HL-60 (cell line): ENCODE results near the gene MAPKAPK5.
"Not testable (repeated sequence)": the region's sequence is repeated elsewhere in the genome, so short reads cannot be mapped to it uniquely, and the experiment has no call there.

ENCODE experiments used
- DNase-seq, 2 experiments: peaks; one replicate each; pipeline ENCODE4 v3.0.0-alpha.2; 2010 to 2020; ENCODE audit warnings: low read depth in 1 of 2, low spot score in 1 of 2
- H3K27ac ChIP-seq: fragments of 250-450 bp; sonication (Bioruptor Pico); replicated peaks from 2 replicates; pipeline ENCODE4 v1.5.1; 2020; ENCODE audit warnings: mild to moderate bottlenecking, moderate library complexity
- H3K27me3 ChIP-seq: fragments of 250-450 bp; sonication (Bioruptor Pico); 2 replicates; pipeline ENCODE4 v1.5.1; 2021; ENCODE audit warnings: mild to moderate bottlenecking, moderate library complexity; ENCODE audit not compliant: insufficient read depth, poor library complexity, severe bottlenecking
- H3K4me3 ChIP-seq: replicated peaks from 2 replicates; pipeline ENCODE4 v1.5.1; 2011; ENCODE audit warnings: mild to moderate bottlenecking, control low read depth, low read length; ENCODE audit not compliant: insufficient read depth
- CTCF ChIP-seq: IDR thresholded peaks from one replicate; pipeline ENCODE4 v1.5.1; 2011; ENCODE audit warnings: low read length, control low read depth, inconsistent platforms; ENCODE audit not compliant: insufficient read depth
- GABPA ChIP-seq: IDR thresholded peaks from 2 replicates; pipeline ENCODE4 v1.6.1; 2012; ENCODE audit warnings: low read depth
- POLR2AphosphoS5 ChIP-seq: IDR thresholded peaks from 2 replicates; pipeline ENCODE4 v1.6.1; 2012; ENCODE audit warnings: low read depth
- REST ChIP-seq: IDR thresholded peaks from 2 replicates; pipeline ENCODE4 v1.6.1; 2012; ENCODE audit warnings: low read depth; ENCODE audit not compliant: insufficient replicate concordance
- SPI1 ChIP-seq: IDR thresholded peaks from 2 replicates; pipeline ENCODE4 v1.6.1; 2012; ENCODE audit warnings: low read depth, mild to moderate bottlenecking, borderline replicate concordance

The MAPKAPK5 gene

GRCh38 chr12:111937429-111937828 is 95.4 kb downstream of the MAPKAPK5 start:
- H3K27me3 ChIP-seq: no peaks in the 10 kb centered on the region
- no peak for TF ChIP-seq REST
- no peak for TF ChIP-seq SPI1
- no peak for TF ChIP-seq GABPA
- no peak for TF ChIP-seq POLR2AphosphoS5
- TF ChIP-seq CTCF: no peak
- no peak overlapping the region for H3K27ac ChIP-seq
- no peak overlapping the region for H3K4me3 ChIP-seq
- DNase-seq: no peak

GRCh38 chr12:111942557-111942956 is 100.5 kb downstream of the MAPKAPK5 start:
- TF ChIP-seq SPI1: peak; percentile 75
- peak; percentile 49; the same call in 1 of the 2 replicates for TF ChIP-seq GABPA
- no peak for TF ChIP-seq CTCF
- no peak for TF ChIP-seq POLR2AphosphoS5
- TF ChIP-seq REST: no peak
- H3K27ac ChIP-seq: no peak overlapping the region
- H3K4me3 ChIP-seq: no peak overlapping the region
- H3K27me3 ChIP-seq: no peaks in the 10 kb centered on the region
- DNase-seq: peak; percentile 28 to 38

GRCh38 chr12:111943929-111944328 is 101.9 kb downstream of the MAPKAPK5 start:
- Histone ChIP-seq H3K27me3 (no peaks in the 10 kb centered on the region), H3K27ac (no peak overlapping the region), H3K4me3 (no peak overlapping the region)
- no peak for TF ChIP-seq REST
- TF ChIP-seq POLR2AphosphoS5: no peak
- TF ChIP-seq SPI1: no peak
- no peak for TF ChIP-seq GABPA
- no peak for TF ChIP-seq CTCF
- DNase-seq: no peak

- DNase-seq, H3K27me3 ChIP-seq, H3K27ac ChIP-seq, H3K4me3 ChIP-seq: not testable (repeated sequence)
Measured at GRCh38 chr12:111950961-111951676, 109.1 kb downstream of the MAPKAPK5 start.
